Left colon (tissue), 2 donors: ENCODE results near the gene EPHB4. TPM values are rescaled to one million over a fixed set of nuclear protein-coding genes. Genes with fewer than 3 reads are reported as not detected.
"Not testable (repeated sequence)": the region's sequence is repeated elsewhere in the genome, so short reads cannot be mapped to it uniquely, and the experiment has no call there.

Source experiments
- ATAC-seq: fragments of 200-7000 bp; cut with Tn5 transposase; one replicate; pipeline ENCODE4 v1.9.1; 2020; ENCODE audit warnings: mild to moderate bottlenecking, moderate library complexity
- DNase-seq, 2 donors: peaks; one replicate each; pipeline ENCODE4 v3.0.0-alpha.2; 2020
- intact Hi-C, 2 donors: fragments of 100-400 bp; cut with DNase I in 1 of 2; cut with micrococcal nuclease in 1 of 2; formaldehyde crosslinking; loops; one replicate each; pipeline versions ENCODE4 v1.11.2 to v1.14.0; 2022; cut with DNase I, micrococcal nuclease
- total RNA-seq, 2 donors: library from RNA; stranded (reverse); fragmentation: NEBNext Ultra II Directional; extraction: Animal tissue kit (Norgen Biotek cat#: 25700); gene quantifications; one replicate each; pipeline ENCODE4 v1.2.1, GENCODE V29; 2021
- donor health status: DM: no; HTN: no; CAD: no.
- donor health status: DM: yes; HTN: yes; CAD: no.

The EPHB4 gene
- total RNA-seq, 2 donors from 2014 or later, result 34.3 to 39.3 TPM

GRCh38 chr7:100825215-100825671 lies 2.1 kb downstream of the EPHB4 start:
- DNase-seq (no peak), ATAC-seq (peak; percentile 35)
- intact Hi-C loops, result no loop called here

- DNase-seq, result no peak
- intact Hi-C loops, result no loop called here
- ATAC-seq, result no peak
These were observed 2.7 kb downstream of the EPHB4 start for GRCh38 chr7:100824499-100825214.

GRCh38 chr7:100823534-100823933 lies 3.8 kb downstream of the EPHB4 start:
- intact Hi-C loops, result no loop called here
- DNase-seq (no peak), ATAC-seq (no peak)

DNA sequence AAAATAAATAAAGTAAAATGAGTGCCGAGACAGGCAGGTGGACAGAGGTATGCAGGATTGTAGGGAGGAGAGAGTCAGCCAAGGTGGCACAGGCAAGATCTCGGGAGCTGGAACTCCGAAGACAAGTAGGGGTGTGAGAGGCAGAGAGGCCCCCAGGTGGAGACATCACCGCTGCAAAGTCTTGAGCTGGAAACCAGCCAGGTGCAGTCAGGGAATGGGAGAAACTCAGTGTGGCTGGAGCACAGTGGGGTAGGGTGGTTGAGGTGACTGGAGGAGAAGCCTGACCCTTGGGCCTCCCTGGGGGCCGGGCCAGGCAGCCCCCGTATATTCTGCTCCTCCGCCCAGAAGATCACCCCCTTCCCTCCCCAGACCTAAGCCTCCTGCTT lies 4.2 kb downstream of the EPHB4 start:
- intact Hi-C loops, result no loop called here
- no peak for ATAC-seq
- no peak for DNase-seq

DNA sequence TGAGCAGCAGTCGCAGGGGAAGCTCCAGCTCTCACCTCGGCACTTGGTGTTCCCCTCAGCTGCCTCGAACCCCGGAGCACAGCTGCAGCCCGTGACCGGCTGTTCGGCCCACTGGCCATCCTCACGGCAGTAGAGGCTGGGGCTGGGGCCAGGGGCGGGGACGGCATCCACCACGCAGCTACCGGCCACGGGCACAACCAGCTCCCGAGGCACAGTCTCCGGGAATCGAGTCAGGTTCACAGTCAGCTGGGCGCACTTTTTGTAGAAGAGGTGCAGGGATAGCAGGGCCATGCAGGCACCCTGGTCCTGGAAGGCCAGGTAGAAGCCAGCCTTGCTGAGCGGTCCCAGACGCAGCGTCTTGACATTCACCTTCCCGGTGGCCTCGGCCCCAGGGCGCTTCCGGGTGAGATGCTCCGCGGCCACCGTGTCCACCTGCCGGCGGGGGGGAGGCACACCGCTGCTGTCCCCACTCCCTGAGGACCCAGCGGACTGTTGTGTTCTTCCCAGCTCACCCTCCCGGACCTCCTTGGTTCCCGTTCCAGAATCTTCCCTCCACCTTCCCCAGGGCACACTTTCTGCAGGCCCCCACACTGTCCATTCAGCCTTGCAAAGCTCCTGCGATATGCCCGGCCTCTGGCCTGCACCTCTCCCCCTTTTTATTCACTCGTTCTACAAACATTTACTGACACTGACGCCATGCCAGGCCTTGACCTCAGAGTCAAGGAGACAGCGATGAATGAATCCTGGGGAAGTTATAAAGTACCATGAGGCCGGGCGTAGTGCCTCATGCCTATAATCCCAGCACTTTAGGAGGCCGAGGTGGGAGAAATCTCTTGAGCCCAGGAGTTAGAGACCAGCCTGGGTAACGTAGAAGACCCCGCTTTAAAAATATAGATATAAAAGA lies 4.8 kb downstream of the EPHB4 start:
- no peak for DNase-seq
- no peak for ATAC-seq
- intact Hi-C loops, result no loop called here

GRCh38 chr7:100819586-100819985 lies 7.7 kb downstream of the EPHB4 start:
- intact Hi-C loops, result no loop called here
- ATAC-seq (no peak), DNase-seq (no peak)

DNA sequence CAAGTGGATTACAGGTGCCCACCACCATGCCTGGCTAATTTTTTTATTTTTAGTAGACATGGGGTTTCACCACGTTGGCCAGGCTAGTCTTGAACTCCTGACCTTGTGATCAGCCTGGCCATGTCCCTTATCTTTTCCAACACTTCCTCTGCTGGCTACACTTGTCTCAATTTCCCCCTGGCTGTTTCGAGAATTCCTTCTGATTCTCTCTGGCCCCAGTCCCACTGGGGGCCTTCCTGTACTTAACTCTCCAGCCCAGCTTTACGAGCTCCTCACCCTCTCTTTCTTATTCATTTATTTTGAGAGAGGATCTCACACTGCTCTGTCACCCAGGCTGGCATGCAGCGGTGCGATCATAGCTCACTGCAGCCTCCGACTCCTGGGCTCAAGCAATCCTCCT lies 8.5 kb downstream of the EPHB4 start:
- DNase-seq (no peak), ATAC-seq (no peak)
- intact Hi-C loops, result no loop called here

- DNase-seq (no peak), ATAC-seq (no peak)
These were observed 9.0 kb downstream of the EPHB4 start for GRCh38 chr7:100818366-100818765.

DNA sequence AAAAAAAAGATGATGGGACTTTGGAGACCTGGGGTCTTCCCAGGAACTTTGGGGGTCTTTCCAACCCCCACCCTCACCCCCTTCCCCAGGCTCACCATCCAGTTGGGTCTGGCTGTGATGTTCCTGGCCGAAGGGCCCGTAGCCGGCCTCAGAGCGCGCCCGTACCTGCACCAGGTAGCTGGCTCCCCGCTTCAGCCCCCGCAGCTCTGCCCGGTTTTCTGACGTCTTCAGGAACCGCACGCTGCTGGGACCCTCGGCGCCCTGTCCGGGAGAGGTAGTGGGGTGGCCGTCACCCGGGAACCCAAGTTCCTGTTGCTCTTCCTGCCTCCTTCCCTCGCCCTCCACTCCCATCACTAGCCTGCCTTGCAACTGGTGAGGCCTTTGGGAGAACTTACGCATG lies 10.2 kb downstream of the EPHB4 start:
- intact Hi-C loops, result no loop called here
- ATAC-seq (no peak), DNase-seq (no peak)

More at GRCh38 chr7:100818366-100818765, 9.0 kb downstream of the EPHB4 start:
- intact Hi-C loops, result no loop called here

GRCh38 chr7:100816515-100816914 lies 10.8 kb downstream of the EPHB4 start:
- peak; percentile 51 for ATAC-seq
- DNase-seq, intact Hi-C loops: not testable (repeated sequence)

- intact Hi-C loops, result no loop called here
- DNase-seq (no peak), ATAC-seq (no peak)
These were observed 14.6 kb downstream of the EPHB4 start for GRCh38 chr7:100812729-100813128.

DNA sequence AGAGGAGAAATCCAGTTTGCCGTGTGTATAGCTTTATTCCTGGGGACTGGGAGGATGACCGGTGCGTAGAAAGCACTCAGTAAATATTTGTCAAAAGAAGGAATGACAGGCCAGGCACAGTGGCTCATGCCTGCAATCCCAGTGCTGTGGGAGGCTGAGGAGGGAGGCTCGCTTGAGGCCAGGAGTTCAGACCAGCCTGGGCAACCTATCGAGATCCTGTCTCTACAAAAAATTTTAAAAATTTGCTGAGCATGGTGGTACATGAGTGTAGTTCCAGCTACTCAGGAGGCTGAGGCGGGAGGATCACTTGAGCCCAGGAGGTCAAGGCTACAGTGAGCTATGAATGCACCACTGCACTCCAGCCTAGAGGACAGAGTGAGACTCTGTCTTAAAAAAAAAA lies 15.8 kb downstream of the EPHB4 start:
- DNase-seq, result no peak
- no peak for ATAC-seq
- intact Hi-C loops, result no loop called here

- ATAC-seq (no peak), DNase-seq (no peak)
- intact Hi-C loops, result no loop called here
These were observed 18.9 kb downstream of the EPHB4 start for GRCh38 chr7:100808354-100808875.

DNA sequence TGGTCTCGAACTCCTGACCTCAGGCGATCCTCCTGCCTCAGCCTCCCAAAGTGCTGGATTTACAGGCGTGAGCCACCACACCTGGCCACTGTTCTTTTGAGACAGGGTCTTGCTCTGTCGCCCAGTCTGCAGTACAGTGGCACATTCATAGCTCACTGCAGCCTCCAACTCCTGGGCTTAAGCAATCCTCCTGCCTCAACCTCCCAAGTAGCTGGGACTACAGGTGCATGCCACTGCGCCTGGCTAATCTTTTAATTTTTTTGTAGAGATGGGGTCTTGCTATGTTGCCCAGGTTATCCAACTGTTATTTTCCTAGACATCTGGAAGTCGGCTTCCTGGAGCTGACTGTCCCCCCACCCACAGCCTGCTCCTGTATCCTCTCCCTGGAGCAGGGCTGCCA lies 20.4 kb downstream of the EPHB4 start:
- intact Hi-C loops, ATAC-seq, DNase-seq: not testable (repeated sequence)

GRCh38 chr7:100806276-100806675 lies 21.0 kb downstream of the EPHB4 start:
- DNase-seq (no peak), ATAC-seq (no peak)
- intact Hi-C loops, result no loop called here

- DNase-seq (no peak), ATAC-seq (no peak)
- intact Hi-C loops, result no loop called here
These were observed 22.5 kb downstream of the EPHB4 start for GRCh38 chr7:100804681-100805431.

DNA sequence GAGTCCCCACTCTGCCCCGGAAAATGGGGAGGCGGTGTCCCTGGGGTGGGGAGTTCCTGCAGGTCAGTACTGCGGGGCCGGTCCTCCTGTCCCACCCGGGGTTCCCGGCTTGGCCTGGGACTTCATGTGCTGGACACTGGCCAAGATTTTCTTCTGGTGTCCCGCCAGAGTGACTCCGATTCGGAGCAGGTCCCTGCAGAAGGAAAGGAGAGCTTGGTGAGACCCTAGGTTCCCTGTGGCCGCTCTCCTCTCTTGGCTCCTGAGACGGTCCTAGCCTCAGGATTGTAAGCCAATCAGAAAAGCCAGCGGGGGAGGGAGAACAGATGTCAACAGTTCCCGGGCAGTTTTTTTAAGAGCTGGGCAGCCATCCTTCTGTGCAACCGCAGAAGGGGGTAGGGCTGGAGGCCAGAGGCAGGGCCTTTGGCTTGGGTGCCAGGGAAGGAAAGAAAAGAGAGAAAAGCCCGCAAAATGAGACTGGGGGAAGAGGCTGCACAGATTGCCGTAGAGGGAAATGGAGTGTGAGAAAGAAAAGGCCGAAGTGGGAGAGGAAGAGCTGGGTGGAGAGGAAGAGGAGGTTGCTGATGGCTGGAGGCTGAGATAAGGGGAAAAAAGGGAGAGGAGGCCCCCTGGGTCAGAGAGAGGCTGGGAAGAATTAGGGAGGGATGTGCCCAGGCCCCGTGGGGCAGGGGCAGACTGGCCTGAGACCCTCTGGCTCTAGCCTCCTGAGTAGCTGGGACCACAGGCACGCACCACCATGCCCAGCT lies 23.7 kb downstream of the EPHB4 start:
- peak; percentile 86 to 91 for DNase-seq
- intact Hi-C loops, result no loop called here
- ATAC-seq, result peak; percentile 81

- intact Hi-C loops, result no loop called here
- peak; percentile 37 for ATAC-seq
- DNase-seq, result peak; percentile 48 to 64
These were observed 24.4 kb downstream of the EPHB4 start for GRCh38 chr7:100802951-100803350.
